ENCODE measurements around the gene LNP1. TPM values are rescaled to one million over a fixed set of nuclear protein-coding genes. Genes with fewer than 3 reads are reported as not detected.
"Not testable (repeated sequence)": the region's sequence is repeated elsewhere in the genome, so short reads cannot be mapped to it uniquely, and the experiment has no call there.

The LNP1 gene, protein sequence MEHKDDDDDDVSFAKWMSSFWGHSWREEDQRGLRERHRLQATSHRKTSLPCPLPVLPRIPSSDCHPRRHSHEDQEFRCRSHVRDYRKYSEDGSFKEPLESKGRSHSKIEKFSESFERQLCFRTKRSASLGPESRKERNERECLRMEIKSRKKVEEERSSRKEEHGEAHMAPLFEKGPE
- total RNA-seq (under 1 TPM; 0.47 to 0.70 TPM), total RNA-seq (0.34 to 4.1 (median 2.0) reads per million in 172 experiments)
- polyA plus RNA-seq (2013, experiment 1 of 2): 0.78 TPM
- polyA plus RNA-seq (2013, experiment 2 of 2): 0.73 TPM

DNA sequence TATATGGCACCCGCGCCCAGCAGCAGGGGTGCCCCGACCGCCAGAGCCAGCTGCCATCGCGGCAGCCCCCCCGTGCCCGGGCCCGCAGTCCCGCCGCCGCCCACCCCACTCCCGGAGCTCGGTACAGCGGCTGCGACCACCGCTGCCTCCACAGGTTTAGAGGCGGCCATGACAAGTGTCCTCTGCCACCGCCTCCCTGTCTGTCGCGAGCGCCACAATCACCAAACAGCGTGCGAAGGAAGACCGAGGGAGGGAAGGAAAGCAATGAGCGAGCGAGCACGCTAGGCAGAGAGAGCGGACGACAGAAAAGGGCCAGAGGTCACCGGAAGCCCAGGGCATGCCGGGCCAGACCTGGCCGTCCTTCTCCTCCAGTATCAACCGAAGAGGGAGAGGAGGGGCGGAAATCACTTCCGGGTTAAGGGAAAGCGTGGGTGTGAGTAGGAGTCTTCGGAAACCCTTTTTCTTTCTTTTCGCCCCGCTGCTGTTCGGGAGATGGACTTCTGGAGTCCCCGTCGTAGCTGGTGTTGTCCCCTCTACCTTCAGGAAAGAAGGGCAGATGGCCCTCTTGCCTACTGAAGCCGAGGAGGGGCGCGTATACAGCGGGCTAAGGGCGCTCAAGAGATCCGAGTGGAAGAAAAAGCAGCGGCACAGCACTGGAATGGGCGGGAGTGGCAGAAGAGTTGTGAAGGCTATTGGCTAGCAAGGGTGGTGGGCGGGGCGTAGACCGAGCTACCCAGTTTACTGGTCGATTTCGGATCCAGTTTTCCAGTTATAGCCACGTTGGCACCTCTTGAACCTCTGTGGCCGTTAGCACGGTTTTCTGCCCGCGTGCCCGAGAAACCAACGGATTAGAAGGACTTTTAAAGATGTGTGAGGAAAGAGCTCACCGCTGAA is at the start of gene LNP1, which contains the start of gene TOMM70:
LNP1 (plus strand) TSS at position 760 of the 894 bp plus-strand sequence. CDS start 28,191 bp downstream, outside the sequence.
TOMM70 (minus strand) TSS at position 310 of the 894 bp plus-strand sequence; CDS start at position 170, 140 bp downstream.
- Histone ChIP-seq H3K27ac (ENCODE audit: low read depth in 1 of 2, low read length in 2 of 2) (peak within 1 kb of the TSS; percentile 76 to 85), H3K4me1 (ENCODE audit: insufficient read depth, low read length) (peaks cover 26% of the 10 kb centered on the region), H3K36me3 (ENCODE audit: insufficient read depth, low read length) (no peaks in the 10 kb centered on the region), H3K4me3 (ENCODE audit: low read length) (peak within 1 kb of the TSS; percentile 73), H3K27me3 (ENCODE audit: control insufficient read depth in 1 of 2, insufficient read depth in 2 of 2, low read length in 2 of 2) (no peaks in the 10 kb centered on the region), H3K9me3 (ENCODE audit: control insufficient read depth in 1 of 2, insufficient read depth in 1 of 2, low read length in 2 of 2) (no peaks in the 10 kb centered on the region)
- Mint-ChIP-seq H3K36me3 (ENCODE audit: low read depth) (peaks cover 22% of the 10 kb centered on the region), H3K27ac (peak within 1 kb of the TSS; percentile 92), H3K4me3 (peak within 1 kb of the TSS; percentile 94), H3K4me1 (ENCODE audit: low read depth) (peaks cover 84% of the 10 kb centered on the region), H3K27me3 (no peaks in the 10 kb centered on the region), H3K9me3 (no peaks in the 10 kb centered on the region)
- TF ChIP-seq, protein P1, sequence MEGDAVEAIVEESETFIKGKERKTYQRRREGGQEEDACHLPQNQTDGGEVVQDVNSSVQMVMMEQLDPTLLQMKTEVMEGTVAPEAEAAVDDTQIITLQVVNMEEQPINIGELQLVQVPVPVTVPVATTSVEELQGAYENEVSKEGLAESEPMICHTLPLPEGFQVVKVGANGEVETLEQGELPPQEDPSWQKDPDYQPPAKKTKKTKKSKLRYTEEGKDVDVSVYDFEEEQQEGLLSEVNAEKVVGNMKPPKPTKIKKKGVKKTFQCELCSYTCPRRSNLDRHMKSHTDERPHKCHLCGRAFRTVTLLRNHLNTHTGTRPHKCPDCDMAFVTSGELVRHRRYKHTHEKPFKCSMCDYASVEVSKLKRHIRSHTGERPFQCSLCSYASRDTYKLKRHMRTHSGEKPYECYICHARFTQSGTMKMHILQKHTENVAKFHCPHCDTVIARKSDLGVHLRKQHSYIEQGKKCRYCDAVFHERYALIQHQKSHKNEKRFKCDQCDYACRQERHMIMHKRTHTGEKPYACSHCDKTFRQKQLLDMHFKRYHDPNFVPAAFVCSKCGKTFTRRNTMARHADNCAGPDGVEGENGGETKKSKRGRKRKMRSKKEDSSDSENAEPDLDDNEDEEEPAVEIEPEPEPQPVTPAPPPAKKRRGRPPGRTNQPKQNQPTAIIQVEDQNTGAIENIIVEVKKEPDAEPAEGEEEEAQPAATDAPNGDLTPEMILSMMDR (IDR thresholded peaks at IDR 0.05): no peak
- intact Hi-C loops (cut with DNase I, micrococcal nuclease): loop anchor here (1.0 to 10.0 kb wide), 11 partner anchors 64 to 1876 kb away; partner anchors contain the start of genes CMSS1 (in 2 of the 2), CLDND1 (in 1 of the 2), DCBLD2 (in 1 of the 2) and NIT2 (in 1 of the 2)
- peak; percentile 88 for ATAC-seq (ENCODE audit: poor library complexity)
- ChIA-PET CTCF (no interaction called here), POLR2A (interaction anchor here (0.6 to 3.0 kb wide), 19 partner anchors 9 to 1499 kb away, joined by 3 to 34 read pairs (median 5); partner anchors contain the start of genes CMSS1, DCBLD2, NFKBIZ and NIT2)
- peak; percentile 86 to 97 (median 92) for DNase-seq

DNA sequence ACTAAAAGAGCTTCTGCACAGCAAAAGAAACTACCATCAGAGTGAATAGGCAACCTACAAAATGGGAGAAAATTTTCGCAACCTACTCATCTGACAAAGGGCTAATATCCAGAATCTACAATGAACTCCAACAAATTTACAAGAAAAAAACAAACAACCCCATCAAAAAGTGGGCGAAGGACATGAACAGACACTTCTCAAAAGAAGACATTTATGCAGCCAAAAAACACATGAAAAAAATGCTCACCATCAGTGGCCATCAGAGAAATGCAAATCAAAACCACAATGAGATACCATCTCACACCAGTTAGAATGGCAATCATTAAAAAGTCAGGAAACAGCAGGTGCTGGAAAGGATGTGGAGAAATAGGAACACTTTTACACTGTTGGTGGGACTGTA is 49.6 kb upstream of the LNP1 start:
- CTCF ChIA-PET; intact Hi-C loops (cut with DNase I, micrococcal nuclease); H3K4me1 ChIP-seq (ENCODE audit: insufficient read depth, low read length); POLR2A ChIA-PET; H3K27me3 Mint-ChIP-seq; H3K4me3 ChIP-seq (ENCODE audit: low read length); H3K27ac ChIP-seq (ENCODE audit: low read depth in 1 of 2, low read length in 2 of 2); H3K9me3 ChIP-seq (ENCODE audit: control insufficient read depth in 1 of 2, insufficient read depth in 1 of 2, low read length in 2 of 2); H3K27ac Mint-ChIP-seq; H3K27me3 ChIP-seq (ENCODE audit: control insufficient read depth in 1 of 2, insufficient read depth in 2 of 2, low read length in 2 of 2); DNase-seq; ATAC-seq (ENCODE audit: poor library complexity); H3K4me1 Mint-ChIP-seq (ENCODE audit: low read depth); H3K9me3 Mint-ChIP-seq; H3K4me3 Mint-ChIP-seq: not testable (repeated sequence)
- H3K36me3 ChIP-seq (ENCODE audit: insufficient read depth, low read length): peaks cover 65% of the 10 kb centered on the region
- peaks cover 91% of the 10 kb centered on the region for H3K36me3 Mint-ChIP-seq (ENCODE audit: low read depth)

DNA sequence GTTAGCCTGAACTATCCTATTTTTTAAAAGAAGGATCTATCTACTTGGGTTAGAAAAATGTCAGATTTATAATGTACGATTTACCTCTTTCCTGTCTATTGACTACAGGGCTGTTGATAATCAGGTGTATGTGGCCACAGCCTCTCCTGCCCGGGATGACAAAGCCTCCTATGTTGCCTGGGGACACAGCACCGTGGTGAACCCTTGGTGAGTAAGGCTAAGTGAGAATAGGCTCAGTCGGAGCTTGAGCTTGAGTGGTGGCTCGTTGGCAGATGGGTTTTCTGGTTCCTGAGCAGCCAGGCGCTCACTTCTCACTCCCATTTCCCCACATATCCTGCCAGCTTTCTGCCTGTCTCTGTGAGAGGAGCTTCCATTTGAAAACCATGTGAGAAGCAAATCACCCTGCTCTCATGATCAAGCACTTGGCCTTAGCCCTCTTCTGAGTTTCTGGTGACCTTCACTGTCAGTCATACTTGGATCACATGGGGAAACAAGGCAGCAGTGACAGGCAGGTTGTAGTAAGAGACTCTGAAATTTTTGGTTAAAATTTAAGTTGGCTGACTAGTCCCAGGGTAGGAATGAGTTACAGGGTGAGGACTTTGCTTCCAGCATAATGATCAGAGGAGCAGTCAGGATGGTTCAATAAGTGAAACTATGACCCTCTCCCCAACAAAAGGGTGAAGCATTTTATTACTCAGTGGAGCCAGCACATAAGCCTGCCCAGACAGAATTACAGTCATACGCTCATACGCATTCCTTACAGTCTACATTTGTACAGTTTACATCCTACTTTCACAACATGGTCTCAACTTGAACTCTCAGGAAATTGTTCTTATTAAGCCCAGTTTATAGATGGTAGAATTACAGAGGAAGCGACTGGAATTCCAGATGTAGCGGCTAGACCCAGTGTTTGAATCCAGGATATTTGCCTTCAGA is 48.8 kb upstream of the LNP1 start:
- H3K36me3 ChIP-seq (ENCODE audit: insufficient read depth, low read length): peaks cover 60% of the 10 kb centered on the region
- intact Hi-C loops (cut with DNase I, micrococcal nuclease): no loop called here
- no peaks in the 10 kb centered on the region for H3K4me1 ChIP-seq (ENCODE audit: insufficient read depth, low read length)
- ChIA-PET CTCF (no interaction called here), POLR2A (no interaction called here)
- Mint-ChIP-seq H3K36me3 (ENCODE audit: low read depth) (peaks cover 85% of the 10 kb centered on the region), H3K4me3 (no peak overlapping the region), H3K9me3 (no peaks in the 10 kb centered on the region), H3K27ac (no peak overlapping the region), H3K4me1 (ENCODE audit: low read depth) (no peaks in the 10 kb centered on the region), H3K27me3 (no peaks in the 10 kb centered on the region)
- no peaks in the 10 kb centered on the region for H3K27me3 ChIP-seq (ENCODE audit: control insufficient read depth in 1 of 2, insufficient read depth in 2 of 2, low read length in 2 of 2)
- H3K27ac ChIP-seq (ENCODE audit: low read depth in 1 of 2, low read length in 2 of 2): no peak overlapping the region
- no peaks in the 10 kb centered on the region for H3K9me3 ChIP-seq (ENCODE audit: control insufficient read depth in 1 of 2, insufficient read depth in 1 of 2, low read length in 2 of 2)
- H3K4me3 ChIP-seq (ENCODE audit: low read length): no peak overlapping the region
- TF ChIP-seq, protein P1 (IDR thresholded peaks at IDR 0.05): no peak
- DNase-seq (no peak), ATAC-seq (ENCODE audit: poor library complexity) (no peak)

All from CD4-positive, alpha-beta T cell (primary cell).